Right lobe of liver (tissue), 6 donors: ENCODE measurements around the gene KCNQ2. TPM values are rescaled to one million over a fixed set of nuclear protein-coding genes. Genes with fewer than 3 reads are reported as not detected.

Experiments
- ATAC-seq, 4 donors: fragments of 200-7000 bp; cut with Tn5 transposase; one replicate each; pipeline ENCODE4 v1.9.1; 2020; ENCODE audit warnings: mild to moderate bottlenecking in 4 of 4, moderate library complexity in 4 of 4
- DNase-seq, 3 donors: peaks; one replicate each; pipeline ENCODE4 v3.0.0-alpha.2; 2020
- H3K27ac ChIP-seq, 3 donors: fragments of 200-600 bp; one replicate each; pipeline ENCODE4 v1.8.0; 2022
- H3K27me3 ChIP-seq, 2 donors: fragments of 200-600 bp; one replicate each; pipeline ENCODE4 v1.8.0; 2022
- H3K36me3 ChIP-seq, 4 donors: fragments of 200-600 bp; sonication (generic) in 1 of 4; one replicate each; pipeline versions ENCODE4 v1.5.1 to v1.8.0; 2017 to 2022; ENCODE audit warnings: control low read depth in 1 of 4
- H3K4me1 ChIP-seq, 4 donors: fragments of 200-600 bp; sonication (generic) in 1 of 4; one replicate each; pipeline versions ENCODE4 v1.5.1 to v1.8.0; 2017 to 2022; ENCODE audit warnings: control low read depth in 1 of 4
- H3K4me3 ChIP-seq, 3 donors: fragments of 200-600 bp; one replicate each; pipeline ENCODE4 v1.8.0; 2022
- H3K9me3 ChIP-seq, 4 donors: fragments of 200-600 bp; sonication (generic) in 1 of 4; one replicate each; pipeline versions ENCODE4 v1.5.1 to v1.8.0; 2017 to 2022; ENCODE audit warnings: control low read depth in 1 of 4
- POLR2A ChIP-seq: fragments of 450-650 bp; IDR thresholded peaks from one replicate; pipeline ENCODE4 v1.6.1; 2017; ENCODE audit warnings: antibody characterized with exemption, mild to moderate bottlenecking
- WGBS: methylation state at CpG from one replicate; pipeline ENCODE4 v1.1.6; 2018; ENCODE audit warnings: low coverage, low lambda C conversion rate; ENCODE audit not compliant: insufficient coverage; ENCODE audit errors: missing lambda C conversion rate; 5-methylcytosine and 5-hydroxymethylcytosine counted together
- intact Hi-C, 2 donors: fragments of 100-400 bp; cut with DNase I; formaldehyde crosslinking; loops; one replicate each; pipeline versions ENCODE4 v1.11.2 to v1.14.1; 2022
- total RNA-seq, 6 experiments: library from RNA; depleted of rRNA in 2 of 6; stranded (reverse); fragments of >200 nt in 2 of 6; fragmentation: NEBNext Ultra II Directional in 3 of 6; extraction: Animal tissue kit (Norgen Biotek cat#: 25700) in 3 of 6; gene quantifications; one replicate each; pipeline versions ENCODE4 v1.1.0 to v1.2.4, GENCODE V29; 2016 to 2023
- TF ChIP-seq, protein P1 (sequence below), 4 donors: fragments of 200-600 bp in 3 of 4; fragments of 450-650 bp in 1 of 4; IDR thresholded peaks; one replicate each; pipeline versions ENCODE4 v1.5.1 to v1.8.0; 2016 to 2022; ENCODE audit warnings: antibody characterized with exemption in 4 of 4, mild to moderate bottlenecking in 2 of 4
- donor health status: DM: no; HTN: yes; CAD: no.
- donor health status: DM: no; HTN: no; CAD: no.
- donor health status: DM: no; HTN: no; CAD: no.
- donor health status: DM: no; HTN: yes; CAD: no.
- donor health status: DM: no; HTN: yes; CAD: no.

The KCNQ2 gene
- total RNA-seq, 6 experiments from 2014 or later, result not detected

DNA sequence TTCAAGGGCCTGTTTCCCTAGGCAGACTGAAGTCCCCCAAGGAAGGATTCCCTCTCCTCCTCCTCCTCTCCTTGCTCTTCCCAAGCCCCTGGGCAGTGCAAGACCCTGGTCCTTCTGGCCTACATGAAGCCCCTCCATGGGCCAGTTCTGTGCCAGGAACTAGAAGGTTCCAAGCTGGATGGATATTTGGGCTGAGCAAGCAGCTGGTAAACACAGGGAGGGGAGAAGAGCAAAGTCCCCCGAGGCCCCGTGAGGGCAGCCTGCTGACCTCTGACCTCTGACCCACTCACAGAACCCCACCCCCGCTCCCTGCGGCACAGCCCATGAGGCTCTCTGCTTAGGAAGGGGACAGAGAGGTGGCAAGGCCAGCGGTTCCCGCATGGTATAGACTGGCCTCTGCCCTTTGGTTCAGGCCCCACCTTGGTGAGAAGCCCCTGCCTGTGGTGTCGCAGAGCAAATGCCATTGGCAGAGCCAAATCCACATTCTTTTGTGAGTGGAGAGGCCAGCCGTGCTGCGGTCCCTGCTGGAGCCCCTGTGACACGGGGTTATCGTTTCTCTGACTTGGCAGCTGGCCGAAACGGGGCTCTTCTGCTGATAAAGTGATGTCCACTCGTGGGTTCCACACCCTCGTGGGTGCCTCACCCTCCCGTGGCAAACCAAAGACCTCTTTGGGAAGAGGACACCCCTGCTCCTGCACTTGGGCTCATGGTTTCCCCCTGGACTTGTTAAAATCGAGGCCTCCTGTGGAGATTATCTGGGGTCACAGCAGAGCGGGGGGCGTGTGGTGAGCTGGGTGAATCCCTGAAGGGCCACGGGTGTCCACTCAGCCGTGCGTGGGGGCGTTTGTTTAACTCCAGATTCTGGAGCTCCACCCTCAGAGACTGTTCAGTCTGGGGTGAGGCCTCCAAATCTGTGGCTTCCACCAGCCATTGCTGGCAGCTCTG, 109.2 kb downstream of the KCNQ2 start:
- H3K27ac ChIP-seq, result peak overlapping the region in 2 of 3 donors; percentile 78 to 97
- no peak for TF ChIP-seq POLR2A
- TF ChIP-seq, protein P1, sequence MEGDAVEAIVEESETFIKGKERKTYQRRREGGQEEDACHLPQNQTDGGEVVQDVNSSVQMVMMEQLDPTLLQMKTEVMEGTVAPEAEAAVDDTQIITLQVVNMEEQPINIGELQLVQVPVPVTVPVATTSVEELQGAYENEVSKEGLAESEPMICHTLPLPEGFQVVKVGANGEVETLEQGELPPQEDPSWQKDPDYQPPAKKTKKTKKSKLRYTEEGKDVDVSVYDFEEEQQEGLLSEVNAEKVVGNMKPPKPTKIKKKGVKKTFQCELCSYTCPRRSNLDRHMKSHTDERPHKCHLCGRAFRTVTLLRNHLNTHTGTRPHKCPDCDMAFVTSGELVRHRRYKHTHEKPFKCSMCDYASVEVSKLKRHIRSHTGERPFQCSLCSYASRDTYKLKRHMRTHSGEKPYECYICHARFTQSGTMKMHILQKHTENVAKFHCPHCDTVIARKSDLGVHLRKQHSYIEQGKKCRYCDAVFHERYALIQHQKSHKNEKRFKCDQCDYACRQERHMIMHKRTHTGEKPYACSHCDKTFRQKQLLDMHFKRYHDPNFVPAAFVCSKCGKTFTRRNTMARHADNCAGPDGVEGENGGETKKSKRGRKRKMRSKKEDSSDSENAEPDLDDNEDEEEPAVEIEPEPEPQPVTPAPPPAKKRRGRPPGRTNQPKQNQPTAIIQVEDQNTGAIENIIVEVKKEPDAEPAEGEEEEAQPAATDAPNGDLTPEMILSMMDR (IDR thresholded peaks at IDR 0.05), result no peak
- peak; percentile 75 to 95 (median 83) for DNase-seq
- H3K27me3 ChIP-seq, result no peaks in the 10 kb centered on the region
- peak; percentile 67 to 80 (median 73) for ATAC-seq
- no CpG with 5 or more reads among the region's 23 CpGs for WGBS
- H3K4me1 ChIP-seq, result peaks cover 0 to 30% (median 15%) of the 10 kb centered on the region in 4 donors
- no peaks in the 10 kb centered on the region for H3K9me3 ChIP-seq
- no peaks in the 10 kb centered on the region for H3K36me3 ChIP-seq
- H3K4me3 ChIP-seq, result peak overlapping the region in 2 of 3 donors; percentile 42 to 65
- intact Hi-C loops, result no loop called here

DNA sequence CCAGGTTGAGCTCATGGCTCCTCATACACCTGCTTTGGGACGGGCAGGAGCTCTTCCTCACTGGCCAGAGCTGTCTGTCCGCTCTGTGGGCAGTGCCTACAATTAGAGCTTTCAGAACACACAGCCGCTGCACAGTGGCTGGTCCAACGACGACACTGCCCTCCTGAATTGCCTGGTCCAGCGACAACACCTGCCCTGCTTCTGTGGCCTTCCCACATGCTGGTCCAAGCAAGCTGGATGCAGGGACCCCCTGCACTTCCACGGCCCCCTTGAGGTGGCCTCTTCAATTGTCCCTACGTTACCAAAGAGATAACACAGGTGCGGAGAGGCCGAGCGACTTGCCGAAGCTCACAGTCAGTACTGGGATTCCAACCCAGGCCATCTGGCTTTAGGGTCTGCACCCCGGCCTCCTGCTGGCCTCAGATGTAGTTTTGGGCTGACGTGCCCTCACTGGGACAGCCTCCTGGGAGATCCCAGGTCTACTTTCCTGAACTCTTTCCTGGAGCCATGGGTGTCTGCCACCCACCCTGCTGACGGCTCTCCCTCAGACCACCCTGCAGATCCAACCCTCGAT, 109.9 kb downstream of the KCNQ2 start:
- H3K4me1 ChIP-seq, result peaks cover 0 to 38% (median 19%) of the 10 kb centered on the region in 4 donors
- H3K4me3 ChIP-seq, result peak overlapping the region in 1 of 3 donors; percentile 65
- intact Hi-C loops, result no loop called here
- H3K36me3 ChIP-seq, result no peaks in the 10 kb centered on the region
- peak overlapping the region in 2 of 3 donors; percentile 78 to 97 for H3K27ac ChIP-seq
- DNase-seq (peak in 1 of 3 donors; percentile 46), ATAC-seq (no peak)
- no peak for TF ChIP-seq POLR2A
- TF ChIP-seq, protein P1 (IDR thresholded peaks at IDR 0.05), result no peak
- WGBS, result 53% methylated on average over 4 of the region's 16 CpGs
- no peaks in the 10 kb centered on the region for H3K27me3 ChIP-seq
- H3K9me3 ChIP-seq, result no peaks in the 10 kb centered on the region

DNA sequence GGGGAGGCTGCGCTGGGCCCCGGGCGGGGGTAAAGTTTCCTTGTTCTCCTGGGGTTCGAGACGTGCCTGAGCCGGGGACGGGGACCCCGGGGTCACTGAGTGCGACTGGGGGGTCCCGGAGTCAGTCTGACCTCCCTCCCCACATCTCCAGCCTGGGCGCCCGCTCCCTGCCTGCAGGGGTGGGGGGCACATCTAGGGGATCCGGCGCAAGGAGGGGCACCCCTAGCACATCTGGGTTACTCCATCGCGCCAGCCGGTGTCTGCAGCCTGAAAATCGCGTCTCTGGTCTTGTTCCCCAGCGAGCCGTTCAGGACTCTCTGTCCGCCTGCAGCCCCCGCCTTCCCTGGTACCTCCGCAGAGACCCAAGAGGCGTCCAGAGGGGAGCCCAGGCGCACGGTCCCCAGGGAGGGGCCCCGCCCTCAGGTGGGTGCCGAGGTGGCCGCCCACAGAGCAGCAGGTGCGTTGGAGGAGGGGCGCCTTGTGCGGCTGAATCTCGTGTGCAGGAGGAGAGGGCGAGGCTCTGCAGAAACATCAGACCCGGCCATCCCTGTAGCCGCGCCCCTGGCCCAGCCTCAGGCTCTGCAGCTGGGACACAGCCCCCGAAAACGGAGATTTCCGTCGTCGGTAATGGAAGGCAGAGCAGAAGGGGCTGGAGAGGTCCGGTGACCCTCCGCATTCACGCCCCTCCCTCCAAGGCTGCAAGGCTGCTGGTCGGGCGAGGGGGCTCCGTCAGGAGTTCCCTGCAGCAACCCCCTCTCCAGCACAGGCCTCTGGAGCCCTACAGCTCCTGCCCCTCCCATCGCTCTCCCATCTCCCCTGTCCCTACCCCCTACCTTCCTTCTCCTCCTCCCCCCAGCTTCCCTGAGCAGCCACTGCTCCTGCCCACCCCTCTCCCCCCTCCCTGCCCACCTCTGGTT, 110.7 kb downstream of the KCNQ2 start:
- Histone ChIP-seq H3K36me3 (no peaks in the 10 kb centered on the region), H3K4me1 (peaks cover 0 to 41% (median 20%) of the 10 kb centered on the region in 4 donors), H3K9me3 (no peaks in the 10 kb centered on the region), H3K27ac (peak overlapping the region in 1 of 3 donors; percentile 97), H3K27me3 (no peaks in the 10 kb centered on the region), H3K4me3 (no peak overlapping the region)
- TF ChIP-seq, protein P1 (IDR thresholded peaks at IDR 0.05), result no peak
- TF ChIP-seq POLR2A, result no peak
- intact Hi-C loops, result no loop called here
- no peak for ATAC-seq
- 71% methylated on average over 1 of the region's 50 CpGs for WGBS
- DNase-seq, result peak in 1 of 3 donors; percentile 55

DNA sequence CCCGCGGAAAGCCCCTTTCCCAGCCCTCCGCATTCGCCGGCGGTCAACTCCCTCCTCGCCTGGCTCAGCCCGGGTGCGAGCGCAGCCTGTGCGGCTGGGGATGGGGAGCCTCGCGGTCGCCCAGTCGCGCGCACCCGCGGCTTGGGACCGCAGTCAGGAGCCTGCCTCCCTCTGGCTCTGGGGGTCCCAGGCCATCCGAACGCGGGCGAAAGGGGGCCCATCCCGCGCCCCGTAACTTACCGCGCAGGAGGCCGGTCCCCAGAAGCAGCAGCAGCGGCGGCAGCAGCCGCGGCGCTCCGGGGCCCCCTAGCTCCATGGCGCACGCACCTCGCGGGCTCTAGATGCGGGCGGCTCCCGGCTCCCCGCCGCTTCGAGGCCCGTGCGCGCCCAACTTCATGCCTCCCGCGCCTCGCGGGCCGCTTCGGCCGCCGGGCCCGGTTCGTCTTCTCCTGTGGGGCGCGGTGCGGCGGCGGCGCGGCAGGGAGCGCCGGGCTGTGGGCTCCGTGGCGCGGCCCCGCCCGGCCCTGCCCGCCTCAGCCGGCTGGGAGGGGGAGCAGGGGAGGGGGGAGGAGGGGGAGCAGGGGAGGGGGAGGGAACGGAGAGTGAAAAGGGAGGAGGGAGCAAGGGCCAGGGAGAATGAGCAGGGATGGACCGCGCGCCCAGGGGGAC, 111.5 kb downstream of the KCNQ2 start, which contains the start of gene CHRNA4:
Gene CHRNA4, minus strand, starts transcription at position 500 of the 669 bp plus-strand sequence. Its CDS starts 184 bp downstream, at position 316.
- no peak for TF ChIP-seq POLR2A
- TF ChIP-seq, protein P1 (IDR thresholded peaks at IDR 0.05), result no peak

More for the DNA sequence above, 111.5 kb downstream of the KCNQ2 start, which contains the start of gene CHRNA4:
- intact Hi-C loops, result no loop called here
- Histone ChIP-seq H3K4me1 (peaks cover 0 to 41% (median 20%) of the 10 kb centered on the region in 4 donors), H3K36me3 (no peaks in the 10 kb centered on the region), H3K9me3 (no peaks in the 10 kb centered on the region), H3K4me3 (no peak within 1 kb of the TSS), H3K27me3 (no peaks in the 10 kb centered on the region), H3K27ac (peak within 1 kb of the TSS in 1 of 3 donors; percentile 97)
- 21% methylated on average over 40 of the region's 79 CpGs for WGBS
- DNase-seq (peak in 1 of 3 donors; percentile 40), ATAC-seq (no peak)
